ENCODE results near the gene DNMT3B. TPM values are rescaled to one million over a fixed set of nuclear protein-coding genes. Genes with fewer than 3 reads are reported as not detected.

The DNMT3B gene
- total RNA-seq, 1 experiment from 2014 or later: 7.1 TPM

Other genes with a start within 250 kb of the DNMT3B start
- 10.3 and 14.2 TPM in 2 replicates for gene NOL4L, start 177.1 kb upstream of the DNMT3B start, total RNA-seq (2014; rRNA removed; shearing (Covaris generic))
- not detected in 2 replicates for gene C20orf203, start 88.4 kb upstream of the DNMT3B start, total RNA-seq (2014; rRNA removed; shearing (Covaris generic))
- gene COMMD7, start 18.9 kb upstream of the DNMT3B start, total RNA-seq (2014; rRNA removed; shearing (Covaris generic)): 60.3 and 61.1 TPM in 2 replicates
- 216 and 278 TPM in 2 replicates for gene MAPRE1, start 57.6 kb downstream of the DNMT3B start, total RNA-seq (2014; rRNA removed; shearing (Covaris generic))
- not detected in 2 replicates for gene EFCAB8, start 96.5 kb downstream of the DNMT3B start, total RNA-seq (2014; rRNA removed; shearing (Covaris generic))
- not detected in 2 replicates for gene SUN5, start 242.0 kb downstream of the DNMT3B start, total RNA-seq (2014; rRNA removed; shearing (Covaris generic))
- gene BPIFB2, start 245.3 kb downstream of the DNMT3B start, total RNA-seq (2014; rRNA removed; shearing (Covaris generic)): not detected in 2 replicates